Endothelial cell (in vitro differentiated cells): ENCODE measurements around the gene HSPA12B. TPM values are rescaled to one million over a fixed set of nuclear protein-coding genes. Genes with fewer than 3 reads are reported as not detected.

Source experiments
- DNase-seq: peaks from one replicate; pipeline ENCODE4 v3.0.0; 2021; ENCODE audit warnings: low spot score
- H3K27ac Mint-ChIP-seq: one replicate; pipeline ENCODE4 v1.8.0; 2021; ENCODE audit warnings: mixed read lengths, inconsistent platforms; ENCODE audit not compliant: unreplicated experiment
- H3K27me3 Mint-ChIP-seq: one replicate; pipeline ENCODE4 v1.8.0; 2021; ENCODE audit warnings: mild to moderate bottlenecking, moderate library complexity, mixed read lengths, inconsistent platforms; ENCODE audit not compliant: unreplicated experiment
- H3K36me3 Mint-ChIP-seq: one replicate; pipeline ENCODE4 v1.8.0; 2021; ENCODE audit warnings: mild to moderate bottlenecking, low read depth, mixed read lengths, inconsistent platforms; ENCODE audit not compliant: unreplicated experiment
- H3K4me1 Mint-ChIP-seq: one replicate; pipeline ENCODE4 v1.8.0; 2021; ENCODE audit warnings: mild to moderate bottlenecking, mixed read lengths, inconsistent platforms; ENCODE audit not compliant: unreplicated experiment
- H3K4me3 Mint-ChIP-seq: one replicate; pipeline ENCODE4 v1.8.0; 2021; ENCODE audit warnings: mild to moderate bottlenecking, mixed read lengths, inconsistent platforms; ENCODE audit not compliant: unreplicated experiment
- H3K9me3 Mint-ChIP-seq: one replicate; pipeline ENCODE4 v1.8.0; 2021; ENCODE audit warnings: mixed read lengths, inconsistent platforms; ENCODE audit not compliant: unreplicated experiment
- total RNA-seq: library from RNA; stranded (reverse); fragmentation: NEBNext Ultra II Directional; extraction: Animal tissue kit (Norgen Biotek cat#: 25700); gene quantifications from one replicate; pipeline ENCODE4 v1.2.1, GENCODE V29; 2021; ENCODE audit not compliant: unreplicated experiment
- TF ChIP-seq, protein P1 (sequence below): fragments of 200-600 bp; sonication (generic); IDR thresholded peaks from one replicate; pipeline ENCODE4 v1.5.0; 2021; ENCODE audit warnings: antibody characterized with exemption; ENCODE audit not compliant: unreplicated experiment

The HSPA12B gene
- total RNA-seq, 1 donor from 2014 or later: 12.7 TPM

DNA sequence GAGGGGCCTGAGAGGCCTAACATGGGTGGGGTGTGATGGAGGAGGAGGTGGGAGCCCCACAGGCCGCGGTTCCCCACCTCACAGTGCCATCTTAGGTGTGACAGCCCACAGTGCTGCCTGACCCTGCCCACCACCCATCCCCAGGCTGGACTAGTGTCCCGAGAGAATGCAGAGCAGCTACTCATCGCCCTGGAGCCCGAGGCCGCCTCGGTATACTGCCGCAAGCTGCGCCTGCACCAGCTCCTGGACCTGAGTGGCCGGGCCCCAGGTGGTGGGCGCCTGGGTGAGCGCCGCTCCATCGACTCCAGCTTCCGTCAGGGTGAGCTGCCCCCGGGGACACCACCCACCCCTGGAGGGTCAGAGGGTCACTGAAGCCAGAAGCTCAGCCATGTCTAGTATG lies 15.6 kb downstream of the HSPA12B start:
- Mint-ChIP-seq H3K9me3 (no peaks in the 10 kb centered on the region), H3K27ac (no peak overlapping the region), H3K27me3 (peaks cover 20% of the 10 kb centered on the region), H3K4me1 (peaks cover 13% of the 10 kb centered on the region), H3K36me3 (peaks cover 14% of the 10 kb centered on the region), H3K4me3 (no peak overlapping the region)
- TF ChIP-seq, protein P1, sequence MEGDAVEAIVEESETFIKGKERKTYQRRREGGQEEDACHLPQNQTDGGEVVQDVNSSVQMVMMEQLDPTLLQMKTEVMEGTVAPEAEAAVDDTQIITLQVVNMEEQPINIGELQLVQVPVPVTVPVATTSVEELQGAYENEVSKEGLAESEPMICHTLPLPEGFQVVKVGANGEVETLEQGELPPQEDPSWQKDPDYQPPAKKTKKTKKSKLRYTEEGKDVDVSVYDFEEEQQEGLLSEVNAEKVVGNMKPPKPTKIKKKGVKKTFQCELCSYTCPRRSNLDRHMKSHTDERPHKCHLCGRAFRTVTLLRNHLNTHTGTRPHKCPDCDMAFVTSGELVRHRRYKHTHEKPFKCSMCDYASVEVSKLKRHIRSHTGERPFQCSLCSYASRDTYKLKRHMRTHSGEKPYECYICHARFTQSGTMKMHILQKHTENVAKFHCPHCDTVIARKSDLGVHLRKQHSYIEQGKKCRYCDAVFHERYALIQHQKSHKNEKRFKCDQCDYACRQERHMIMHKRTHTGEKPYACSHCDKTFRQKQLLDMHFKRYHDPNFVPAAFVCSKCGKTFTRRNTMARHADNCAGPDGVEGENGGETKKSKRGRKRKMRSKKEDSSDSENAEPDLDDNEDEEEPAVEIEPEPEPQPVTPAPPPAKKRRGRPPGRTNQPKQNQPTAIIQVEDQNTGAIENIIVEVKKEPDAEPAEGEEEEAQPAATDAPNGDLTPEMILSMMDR: no peak
- DNase-seq: no peak

DNA sequence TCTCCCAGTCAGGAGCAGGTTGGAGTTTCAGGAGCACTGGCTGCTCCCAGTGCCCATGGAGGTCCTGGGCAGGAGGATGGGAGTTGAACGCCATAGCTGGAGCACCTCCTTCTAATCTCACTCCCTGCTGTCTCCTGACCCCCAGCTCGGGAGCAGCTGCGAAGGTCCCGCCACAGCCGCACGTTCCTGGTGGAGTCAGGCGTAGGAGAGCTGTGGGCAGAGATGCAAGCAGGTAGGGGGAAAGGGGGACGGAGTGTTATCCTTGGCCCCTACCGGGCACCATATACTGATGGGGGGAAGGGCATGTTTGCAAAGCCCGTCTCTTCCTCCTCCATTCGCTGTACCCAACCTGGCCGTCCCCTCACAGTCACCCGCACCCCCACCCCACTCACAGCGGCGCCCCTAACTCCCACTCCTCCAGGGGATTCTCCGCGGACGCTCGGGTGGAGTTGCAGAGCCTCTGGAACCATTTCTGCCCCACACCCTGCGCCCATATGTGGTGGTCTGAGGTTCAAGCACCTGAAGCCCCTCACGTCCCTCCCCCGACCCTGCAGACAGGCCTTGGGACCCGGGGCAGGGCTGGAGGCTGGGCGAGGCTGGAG lies 16.7 kb downstream of the HSPA12B start:
- Mint-ChIP-seq H3K4me1 (peaks cover 9% of the 10 kb centered on the region), H3K36me3 (peaks cover 16% of the 10 kb centered on the region), H3K27me3 (peaks cover 20% of the 10 kb centered on the region), H3K9me3 (no peaks in the 10 kb centered on the region), H3K27ac (no peak overlapping the region), H3K4me3 (no peak overlapping the region)
- TF ChIP-seq, protein P1: no peak
- DNase-seq: no peak

- Mint-ChIP-seq H3K27ac (no peak overlapping the region), H3K4me1 (peaks cover 3% of the 10 kb centered on the region), H3K9me3 (no peaks in the 10 kb centered on the region), H3K36me3 (peaks cover 12% of the 10 kb centered on the region), H3K27me3 (peaks cover 20% of the 10 kb centered on the region), H3K4me3 (no peak overlapping the region)
- DNase-seq: peak; percentile 80
- TF ChIP-seq, protein P1: peak; percentile 96
These were observed 17.4 kb downstream of the HSPA12B start for GRCh38 chr20:3749689-3750531.

DNA sequence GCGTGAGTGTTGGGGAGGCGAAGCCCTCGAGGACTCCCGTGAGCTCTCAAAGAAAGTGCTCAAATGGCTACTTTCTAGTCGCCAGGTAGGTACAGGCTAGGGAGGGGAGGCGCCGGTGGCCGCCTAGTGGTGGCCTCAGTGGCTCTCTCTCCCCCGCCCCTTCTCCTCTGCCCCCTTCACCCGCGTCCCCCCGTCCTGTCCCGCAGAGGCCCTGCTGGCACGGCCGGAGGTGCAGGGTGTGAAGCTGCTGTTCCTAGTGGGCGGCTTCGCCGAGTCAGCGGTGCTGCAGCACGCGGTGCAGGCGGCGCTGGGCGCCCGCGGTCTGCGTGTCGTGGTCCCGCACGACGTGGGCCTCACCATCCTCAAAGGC lies 18.8 kb downstream of the HSPA12B start:
- no peaks in the 10 kb centered on the region for H3K9me3 Mint-ChIP-seq
- H3K27me3 Mint-ChIP-seq: peaks cover 24% of the 10 kb centered on the region
- no peak for DNase-seq
- H3K36me3 Mint-ChIP-seq: peaks cover 12% of the 10 kb centered on the region
- no peak overlapping the region for H3K27ac Mint-ChIP-seq
- TF ChIP-seq, protein P1: peak; percentile 59
- H3K4me3 Mint-ChIP-seq: peak overlapping the region; percentile 31
- H3K4me1 Mint-ChIP-seq: peaks cover 3% of the 10 kb centered on the region
